ENCODE results near the gene KCNQ4. TPM values are rescaled to one million over a fixed set of nuclear protein-coding genes. Genes with fewer than 3 reads are reported as not detected.

Gene KCNQ4
- total and polyA plus RNA-seq, 12 donors: 1.0 to 3.4 (median 2.1) TPM

- Histone ChIP-seq H3K27ac (no peak overlapping the region), H3K4me1 (peaks cover 0 to 14% (median 2%) of the 10 kb centered on the region in 9 donors), H3K27me3 (no peaks in the 10 kb centered on the region), H3K36me3 (no peaks in the 10 kb centered on the region), H3K4me3 (no peak overlapping the region), H3K9me3 (no peaks in the 10 kb centered on the region)
- no peak for ATAC-seq
- 65 to 75% methylated on average over 7 of the region's 7 CpGs for WGBS, 2 donors
- TF ChIP-seq CTCF (IDR thresholded peaks at IDR 0.05): no peak
- no peak for DNase-seq
- intact Hi-C loops (cut with DNase I): no loop called here
These were observed 8.4 kb downstream of the KCNQ4 start for GRCh38 chr1:40792036-40792435.

DNA sequence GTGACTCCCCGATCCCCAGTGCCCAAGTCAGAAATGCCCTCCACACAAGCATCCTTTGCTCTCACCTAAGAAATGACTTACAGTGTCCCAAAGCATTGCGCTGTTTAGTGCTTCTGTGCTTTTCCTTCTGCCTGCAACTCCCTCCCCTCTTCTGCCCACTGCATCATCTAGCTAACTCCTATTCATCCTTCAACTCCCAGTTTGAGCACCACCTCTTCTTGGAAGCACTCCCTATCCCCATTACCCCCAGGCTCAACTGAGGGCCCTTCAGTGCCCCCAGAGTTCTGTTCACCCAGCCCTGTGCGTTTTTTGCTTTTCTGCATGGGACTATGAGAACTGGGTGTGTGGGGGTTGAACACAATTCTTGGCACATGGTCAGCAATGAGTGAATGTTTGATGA lies 10.0 kb downstream of the KCNQ4 start:
- H3K9me3 ChIP-seq: no peaks in the 10 kb centered on the region
- 90 to 97% methylated on average over 3 of the region's 3 CpGs for WGBS, 2 donors
- H3K4me3 ChIP-seq: no peak overlapping the region
- H3K27ac ChIP-seq: no peak overlapping the region
- DNase-seq (no peak), ATAC-seq (no peak)
- TF ChIP-seq CTCF (IDR thresholded peaks at IDR 0.05): no peak
- no peaks in the 10 kb centered on the region for H3K36me3 ChIP-seq
- peaks cover 0 to 26% (median 11%) of the 10 kb centered on the region in 9 donors for H3K4me1 ChIP-seq
- intact Hi-C loops (cut with DNase I): no loop called here
- no peaks in the 10 kb centered on the region for H3K27me3 ChIP-seq

- TF ChIP-seq CTCF (IDR thresholded peaks at IDR 0.05): no peak
- H3K4me1 ChIP-seq: peaks cover under 1 to 30% (median 14%) of the 10 kb centered on the region in 9 donors
- no peak overlapping the region for H3K4me3 ChIP-seq
- DNase-seq (no peak), ATAC-seq (no peak)
- intact Hi-C loops (cut with DNase I): no loop called here
- H3K36me3 ChIP-seq: no peaks in the 10 kb centered on the region
- H3K27me3 ChIP-seq: no peaks in the 10 kb centered on the region
- no peak overlapping the region for H3K27ac ChIP-seq
- 89 to 93% methylated on average over 4 of the region's 4 CpGs for WGBS, 2 donors
- H3K9me3 ChIP-seq: no peaks in the 10 kb centered on the region
These were observed 10.5 kb downstream of the KCNQ4 start for GRCh38 chr1:40794048-40794447.

GRCh38 chr1:40794974-40795715 lies 11.6 kb downstream of the KCNQ4 start:
- Histone ChIP-seq H3K4me1 (peaks cover 10 to 41% (median 25%) of the 10 kb centered on the region in 9 donors), H3K27ac (no peak overlapping the region), H3K4me3 (no peak overlapping the region), H3K36me3 (no peaks in the 10 kb centered on the region), H3K27me3 (no peaks in the 10 kb centered on the region), H3K9me3 (no peaks in the 10 kb centered on the region)
- DNase-seq (no peak), ATAC-seq (no peak)
- TF ChIP-seq CTCF (IDR thresholded peaks at IDR 0.05): no peak
- WGBS, 2 donors: 86 to 88% methylated on average over 10 of the region's 10 CpGs
- intact Hi-C loops (cut with DNase I): no loop called here
